ENCODE measurements around the gene DEPDC4. TPM values are rescaled to one million over a fixed set of nuclear protein-coding genes. Genes with fewer than 3 reads are reported as not detected.

The DEPDC4 gene
- polyA plus RNA-seq, 1 donor from 2014 or later, result 1.2 TPM

GRCh38 chr12:100229876-100230275 is 37.0 kb downstream of the DEPDC4 start:
- H3K9ac ChIP-seq (ENCODE audit: low read length), result no peak overlapping the region

GRCh38 chr12:100229036-100229635 is 37.7 kb downstream of the DEPDC4 start:
- Histone ChIP-seq H3F3A (ENCODE audit: insufficient read depth, low read length, poor library complexity, severe bottlenecking) (no peaks in the 10 kb centered on the region), H3K36me3 (ENCODE audit: insufficient read depth, low read length) (no peaks in the 10 kb centered on the region), H3K27me3 (ENCODE audit: insufficient read depth, low read depth, low read length) (no peaks in the 10 kb centered on the region), H3K9me3 (ENCODE audit: low read length) (no peaks in the 10 kb centered on the region), H3K9me2 (ENCODE audit: insufficient read depth, low read length) (no peaks in the 10 kb centered on the region), H4K20me1 (ENCODE audit: insufficient read depth) (no peaks in the 10 kb centered on the region), H3K27ac (ENCODE audit: low read length) (no peak overlapping the region), H2AFZ (ENCODE audit: low read depth, low read length) (no peak overlapping the region), H3K9ac (ENCODE audit: low read length) (no peak overlapping the region), H3K4me2 (ENCODE audit: low read length) (no peak overlapping the region), H3K79me2 (replicated peaks; ENCODE audit: insufficient read depth, low read length) (no peaks in the 10 kb centered on the region), H3K4me3 (ENCODE audit: low read length) (no peak overlapping the region)
- TF ChIP-seq EP300 (conservative IDR thresholded peaks at IDR 0.05; ENCODE audit: poor library complexity, severe bottlenecking) (no peak), EZH2 (IDR thresholded peaks at IDR 0.05; ENCODE audit: borderline replicate concordance, insufficient read depth, low read length, poor library complexity, severe bottlenecking) (no peak), SMC3 (conservative IDR thresholded peaks at IDR 0.05; ENCODE audit: poor library complexity) (no peak), POLR2AphosphoS5 (IDR thresholded peaks at IDR 0.05) (no peak), MXI1 (conservative IDR thresholded peaks at IDR 0.05; ENCODE audit: poor library complexity, severe bottlenecking) (no peak), RAD21 (conservative IDR thresholded peaks at IDR 0.05) (no peak), TAF1 (IDR thresholded peaks at IDR 0.05; ENCODE audit: low read depth) (no peak)
- TF ChIP-seq, protein P1, sequence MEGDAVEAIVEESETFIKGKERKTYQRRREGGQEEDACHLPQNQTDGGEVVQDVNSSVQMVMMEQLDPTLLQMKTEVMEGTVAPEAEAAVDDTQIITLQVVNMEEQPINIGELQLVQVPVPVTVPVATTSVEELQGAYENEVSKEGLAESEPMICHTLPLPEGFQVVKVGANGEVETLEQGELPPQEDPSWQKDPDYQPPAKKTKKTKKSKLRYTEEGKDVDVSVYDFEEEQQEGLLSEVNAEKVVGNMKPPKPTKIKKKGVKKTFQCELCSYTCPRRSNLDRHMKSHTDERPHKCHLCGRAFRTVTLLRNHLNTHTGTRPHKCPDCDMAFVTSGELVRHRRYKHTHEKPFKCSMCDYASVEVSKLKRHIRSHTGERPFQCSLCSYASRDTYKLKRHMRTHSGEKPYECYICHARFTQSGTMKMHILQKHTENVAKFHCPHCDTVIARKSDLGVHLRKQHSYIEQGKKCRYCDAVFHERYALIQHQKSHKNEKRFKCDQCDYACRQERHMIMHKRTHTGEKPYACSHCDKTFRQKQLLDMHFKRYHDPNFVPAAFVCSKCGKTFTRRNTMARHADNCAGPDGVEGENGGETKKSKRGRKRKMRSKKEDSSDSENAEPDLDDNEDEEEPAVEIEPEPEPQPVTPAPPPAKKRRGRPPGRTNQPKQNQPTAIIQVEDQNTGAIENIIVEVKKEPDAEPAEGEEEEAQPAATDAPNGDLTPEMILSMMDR (IDR thresholded peaks at IDR 0.05; ENCODE audit: poor library complexity, severe bottlenecking), result no peak
- TF ChIP-seq, protein P2, sequence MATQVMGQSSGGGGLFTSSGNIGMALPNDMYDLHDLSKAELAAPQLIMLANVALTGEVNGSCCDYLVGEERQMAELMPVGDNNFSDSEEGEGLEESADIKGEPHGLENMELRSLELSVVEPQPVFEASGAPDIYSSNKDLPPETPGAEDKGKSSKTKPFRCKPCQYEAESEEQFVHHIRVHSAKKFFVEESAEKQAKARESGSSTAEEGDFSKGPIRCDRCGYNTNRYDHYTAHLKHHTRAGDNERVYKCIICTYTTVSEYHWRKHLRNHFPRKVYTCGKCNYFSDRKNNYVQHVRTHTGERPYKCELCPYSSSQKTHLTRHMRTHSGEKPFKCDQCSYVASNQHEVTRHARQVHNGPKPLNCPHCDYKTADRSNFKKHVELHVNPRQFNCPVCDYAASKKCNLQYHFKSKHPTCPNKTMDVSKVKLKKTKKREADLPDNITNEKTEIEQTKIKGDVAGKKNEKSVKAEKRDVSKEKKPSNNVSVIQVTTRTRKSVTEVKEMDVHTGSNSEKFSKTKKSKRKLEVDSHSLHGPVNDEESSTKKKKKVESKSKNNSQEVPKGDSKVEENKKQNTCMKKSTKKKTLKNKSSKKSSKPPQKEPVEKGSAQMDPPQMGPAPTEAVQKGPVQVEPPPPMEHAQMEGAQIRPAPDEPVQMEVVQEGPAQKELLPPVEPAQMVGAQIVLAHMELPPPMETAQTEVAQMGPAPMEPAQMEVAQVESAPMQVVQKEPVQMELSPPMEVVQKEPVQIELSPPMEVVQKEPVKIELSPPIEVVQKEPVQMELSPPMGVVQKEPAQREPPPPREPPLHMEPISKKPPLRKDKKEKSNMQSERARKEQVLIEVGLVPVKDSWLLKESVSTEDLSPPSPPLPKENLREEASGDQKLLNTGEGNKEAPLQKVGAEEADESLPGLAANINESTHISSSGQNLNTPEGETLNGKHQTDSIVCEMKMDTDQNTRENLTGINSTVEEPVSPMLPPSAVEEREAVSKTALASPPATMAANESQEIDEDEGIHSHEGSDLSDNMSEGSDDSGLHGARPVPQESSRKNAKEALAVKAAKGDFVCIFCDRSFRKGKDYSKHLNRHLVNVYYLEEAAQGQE (IDR thresholded peaks at IDR 0.05; ENCODE audit: borderline replicate concordance), result no peak

More at GRCh38 chr12:100229876-100230275, 37.0 kb downstream of the DEPDC4 start:
- Histone ChIP-seq H3F3A (ENCODE audit: insufficient read depth, low read length, poor library complexity, severe bottlenecking) (no peaks in the 10 kb centered on the region), H4K20me1 (ENCODE audit: insufficient read depth) (no peaks in the 10 kb centered on the region), H3K36me3 (ENCODE audit: insufficient read depth, low read length) (no peaks in the 10 kb centered on the region), H3K79me2 (replicated peaks; ENCODE audit: insufficient read depth, low read length) (no peaks in the 10 kb centered on the region), H3K27me3 (ENCODE audit: insufficient read depth, low read depth, low read length) (no peaks in the 10 kb centered on the region), H3K27ac (ENCODE audit: low read length) (no peak overlapping the region), H3K4me2 (ENCODE audit: low read length) (no peak overlapping the region), H3K4me3 (ENCODE audit: low read length) (no peak overlapping the region), H3K9me2 (ENCODE audit: insufficient read depth, low read length) (no peaks in the 10 kb centered on the region), H3K9me3 (ENCODE audit: low read length) (no peaks in the 10 kb centered on the region), H2AFZ (ENCODE audit: low read depth, low read length) (no peak overlapping the region)
- TF ChIP-seq, protein P2 (IDR thresholded peaks at IDR 0.05; ENCODE audit: borderline replicate concordance), result no peak
- no peak for TF ChIP-seq POLR2AphosphoS5 (IDR thresholded peaks at IDR 0.05)
- no peak for TF ChIP-seq RAD21 (conservative IDR thresholded peaks at IDR 0.05)
- TF ChIP-seq EP300 (conservative IDR thresholded peaks at IDR 0.05; ENCODE audit: poor library complexity, severe bottlenecking), result no peak
- TF ChIP-seq SMC3 (conservative IDR thresholded peaks at IDR 0.05; ENCODE audit: poor library complexity), result no peak
- TF ChIP-seq TAF1 (IDR thresholded peaks at IDR 0.05; ENCODE audit: low read depth), result no peak

All from neural cell (in vitro differentiated cells).